ENCODE results near the gene SLC6A8.

Gene SLC6A8

GRCh38 chrX:153648358-153649177, 39.2 kb upstream of the SLC6A8 start:
- no peak for DNase-seq

DNA sequence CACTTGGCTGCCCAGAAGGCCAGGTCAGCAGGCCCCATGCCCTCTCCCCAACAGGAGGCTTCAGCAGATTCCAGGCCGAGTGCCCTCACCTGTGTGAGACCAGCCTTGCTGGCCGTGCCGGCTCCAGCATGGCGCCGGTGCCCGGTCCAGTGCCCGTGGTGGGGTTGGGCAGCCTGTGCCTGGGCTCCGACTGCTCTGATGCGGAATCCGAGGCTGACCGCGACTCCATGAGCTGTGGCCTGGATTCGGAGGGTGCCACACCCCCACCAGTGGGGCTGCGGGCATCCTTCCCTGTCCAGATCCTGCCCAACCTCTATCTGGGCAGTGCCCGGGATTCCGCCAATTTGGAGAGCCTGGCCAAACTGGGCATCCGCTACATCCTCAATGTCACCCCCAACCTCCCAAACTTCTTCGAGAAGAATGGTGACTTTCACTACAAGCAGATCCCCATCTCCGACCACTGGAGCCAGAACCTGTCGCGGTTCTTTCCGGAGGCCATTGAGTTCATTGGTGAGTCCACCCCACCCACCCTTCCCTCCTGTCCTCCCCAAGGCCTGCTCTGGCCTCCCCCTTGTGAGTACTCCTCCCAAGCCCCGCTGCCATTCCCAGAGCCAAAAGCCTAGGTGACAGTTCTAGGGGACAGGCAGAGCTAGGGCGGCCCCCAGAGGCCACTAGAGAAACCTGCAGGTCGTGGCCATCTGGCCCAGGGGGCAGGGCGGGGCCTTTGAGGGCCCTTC, 38.4 kb upstream of the SLC6A8 start:
- no peak for DNase-seq

- DNase-seq, result no peak
Observed at GRCh38 chrX:153649915-153650782, 37.6 kb upstream of the SLC6A8 start.

DNA sequence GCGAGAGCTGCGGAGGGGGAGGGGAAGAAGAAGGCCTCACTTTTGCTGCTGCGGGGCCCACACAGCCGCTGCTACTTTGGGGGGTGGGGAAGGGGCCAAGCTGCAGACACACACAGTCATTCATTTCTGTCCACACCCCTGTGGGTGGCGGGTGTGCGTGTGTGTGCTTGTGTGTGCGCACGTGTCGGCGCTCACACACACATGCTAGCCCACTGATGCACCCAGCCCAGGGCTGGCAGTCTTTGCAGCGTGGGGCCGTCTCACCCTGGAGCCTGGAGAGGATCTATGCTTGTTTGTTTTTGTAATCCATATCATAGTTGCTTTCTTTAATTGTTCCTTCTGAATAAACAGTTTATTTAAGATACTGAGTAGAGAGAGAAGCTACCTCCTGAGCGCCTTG, 36.8 kb upstream of the SLC6A8 start:
- no peak for DNase-seq

- DNase-seq, result no peak
Observed at GRCh38 chrX:153651540-153652079, 36.1 kb upstream of the SLC6A8 start.

GRCh38 chrX:153653556-153653955, 34.2 kb upstream of the SLC6A8 start:
- no peak for DNase-seq

DNA sequence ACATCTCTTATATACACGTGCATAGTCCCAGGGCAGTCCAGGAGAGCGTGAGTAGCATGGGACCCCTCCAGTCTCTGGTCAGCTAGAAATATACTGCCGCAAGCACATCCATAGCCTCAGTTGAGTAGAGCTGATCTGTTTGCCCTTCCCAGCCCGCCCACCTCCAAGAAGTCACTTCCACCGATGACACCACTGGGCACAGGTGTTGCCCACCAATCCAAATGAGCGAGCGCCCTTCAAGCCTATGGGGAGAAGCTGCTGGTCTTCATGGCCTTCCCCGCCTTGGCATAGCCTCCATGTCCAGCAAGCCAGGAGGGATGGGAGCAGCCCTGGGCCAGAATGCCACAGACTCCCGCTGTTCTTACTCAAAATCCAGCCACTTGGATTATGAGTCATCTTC, 30.6 kb upstream of the SLC6A8 start:
- no peak for DNase-seq

GRCh38 chrX:153659268-153659667, 28.5 kb upstream of the SLC6A8 start:
- no peak for DNase-seq

DNA sequence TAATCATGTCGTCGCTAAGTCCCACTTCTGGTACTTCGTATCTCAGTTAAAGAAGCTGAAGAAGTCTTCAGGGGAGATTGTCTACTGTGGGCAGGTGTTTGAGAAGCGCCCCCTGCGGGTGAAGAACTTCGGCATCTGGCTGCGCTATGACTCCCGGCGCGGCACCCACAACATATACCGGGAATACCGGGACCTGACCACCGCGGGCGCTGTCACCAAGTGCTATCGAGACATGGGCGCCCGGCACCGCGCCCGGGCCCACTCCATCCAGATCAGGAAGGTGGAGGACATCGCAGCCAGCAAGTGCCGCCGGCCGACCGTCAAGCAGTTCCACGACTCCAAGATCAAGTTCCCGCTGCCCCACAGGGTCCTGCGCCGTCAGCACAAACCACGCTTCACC, 25.5 kb upstream of the SLC6A8 start:
- peak; percentile 46 for DNase-seq

GRCh38 chrX:153665726-153666306, 21.9 kb upstream of the SLC6A8 start:
- DNase-seq, result no peak

- DNase-seq, result no peak
Observed at GRCh38 chrX:153667281-153667955, 20.3 kb upstream of the SLC6A8 start.

- DNase-seq, result peak; percentile 69
Observed at GRCh38 chrX:153667956-153668396, 19.8 kb upstream of the SLC6A8 start.

- no peak for DNase-seq
Observed at GRCh38 chrX:153668423-153669173, 19.1 kb upstream of the SLC6A8 start.

- no peak for DNase-seq
Observed at GRCh38 chrX:153669174-153669890, 18.4 kb upstream of the SLC6A8 start.

DNA sequence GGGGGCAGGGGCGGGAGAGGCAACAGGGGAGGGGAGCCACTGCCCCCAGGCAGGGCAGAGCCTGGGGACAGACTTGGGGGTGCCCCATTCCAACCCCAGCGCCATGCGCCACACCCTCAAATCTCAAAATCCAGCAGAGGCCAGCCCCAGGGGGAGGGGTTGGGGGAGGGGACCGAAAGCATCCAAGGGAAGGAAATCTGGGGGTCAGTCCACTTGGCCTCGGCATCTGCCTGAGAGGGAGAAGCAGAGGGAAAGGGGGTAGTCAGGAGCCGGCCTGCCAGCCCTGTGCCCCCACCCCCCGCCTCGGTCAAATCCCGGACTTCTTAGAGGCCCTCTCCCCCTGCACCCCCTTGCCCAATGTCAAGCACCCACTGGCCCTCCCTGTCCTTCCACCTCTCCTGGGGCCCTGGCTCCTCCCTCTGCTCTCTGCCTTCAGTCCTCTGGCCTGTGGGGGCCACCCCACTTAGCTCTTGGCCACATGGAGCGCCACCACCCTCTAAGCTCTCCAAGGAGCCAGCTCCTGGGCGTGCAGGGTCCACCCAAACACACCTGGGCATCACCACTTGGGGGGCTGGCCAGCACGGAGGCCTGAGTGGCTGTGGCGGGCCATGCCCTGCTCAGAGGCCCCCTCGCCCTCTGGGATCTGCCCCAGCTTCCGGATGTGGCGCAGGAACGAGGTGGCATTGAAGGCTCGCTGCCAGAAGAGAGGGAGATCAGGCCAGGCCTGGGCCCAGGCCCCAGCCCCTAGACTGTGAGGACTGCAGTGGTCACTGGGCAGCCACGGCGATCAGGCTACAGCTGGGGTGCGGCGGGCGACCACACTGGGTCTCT, 17.6 kb upstream of the SLC6A8 start:
- no peak for DNase-seq

- no peak for DNase-seq
Observed at GRCh38 chrX:153670748-153671588, 16.8 kb upstream of the SLC6A8 start.

GRCh38 chrX:153671589-153672530, 15.9 kb upstream of the SLC6A8 start:
- no peak for DNase-seq

All from effector CD4-positive, alpha-beta T cell (primary cell).